NCI-H1417 treated with DMSO at 0.1 percent for 48 hours (cell line): ENCODE results near the gene PPP1R37.
A peak's percentile ranks its signal among the peaks of the same experiment; 100 is the strongest.
"Not testable (repeated sequence)": the region's sequence is repeated elsewhere in the genome, so short reads cannot be mapped to it uniquely, and the experiment has no call there.

Experiments used
- DNase-seq: peaks from one replicate; lab custom pipeline; 2025; lab: John Stamatoyannopoulos, UW

Gene PPP1R37

GRCh38 chr19:45095496-45096413 is 2.8 kb downstream of the PPP1R37 start:
- no peak for DNase-seq

- DNase-seq: no peak
These were observed 3.7 kb downstream of the PPP1R37 start for GRCh38 chr19:45096700-45097099.

DNA sequence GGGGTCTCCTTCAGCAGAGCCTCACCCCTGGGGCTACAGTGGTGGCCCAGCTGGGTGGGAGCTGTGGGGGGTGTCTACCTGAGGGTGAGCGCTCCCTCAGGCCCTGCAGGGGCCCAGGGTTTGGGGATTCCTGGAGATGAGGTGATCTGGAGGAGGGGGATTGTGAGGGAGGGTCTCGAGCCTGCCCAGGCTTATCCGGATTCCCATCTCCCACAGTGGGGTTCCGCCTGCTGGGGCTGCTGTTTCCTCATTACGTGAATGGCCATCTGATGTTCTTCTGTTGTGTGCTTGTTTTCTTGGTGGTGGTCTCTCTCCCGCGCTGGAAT is 4.4 kb downstream of the PPP1R37 start:
- DNase-seq: no peak

GRCh38 chr19:45097776-45098520 is 5.0 kb downstream of the PPP1R37 start:
- DNase-seq: no peak

- no peak for DNase-seq
These were observed 5.8 kb downstream of the PPP1R37 start for GRCh38 chr19:45098521-45099466.

- DNase-seq: no peak
These were observed 6.7 kb downstream of the PPP1R37 start for GRCh38 chr19:45099467-45100191.

- no peak for DNase-seq
These were observed 7.2 kb downstream of the PPP1R37 start for GRCh38 chr19:45100201-45100600.

- no peak for DNase-seq
These were observed 7.9 kb downstream of the PPP1R37 start for GRCh38 chr19:45100846-45101252.

GRCh38 chr19:45101806-45102205 is 8.8 kb downstream of the PPP1R37 start:
- DNase-seq: no peak

- DNase-seq: no peak
These were observed 9.5 kb downstream of the PPP1R37 start for GRCh38 chr19:45102481-45102880.

GRCh38 chr19:45103156-45103507 is 10.2 kb downstream of the PPP1R37 start:
- DNase-seq: no peak

GRCh38 chr19:45103508-45104319 is 10.7 kb downstream of the PPP1R37 start:
- DNase-seq: peak; percentile 34

GRCh38 chr19:45104658-45105349 is 11.8 kb downstream of the PPP1R37 start:
- no peak for DNase-seq

- DNase-seq: not testable (repeated sequence)
These were observed 13.4 kb downstream of the PPP1R37 start for GRCh38 chr19:45106363-45106762.

- DNase-seq: no peak
These were observed 14.7 kb downstream of the PPP1R37 start for GRCh38 chr19:45107621-45108150.

- DNase-seq: no peak
These were observed 17.9 kb downstream of the PPP1R37 start for GRCh38 chr19:45110851-45111266.

- no peak for DNase-seq
These were observed 19.3 kb downstream of the PPP1R37 start for GRCh38 chr19:45112111-45112827.

DNA sequence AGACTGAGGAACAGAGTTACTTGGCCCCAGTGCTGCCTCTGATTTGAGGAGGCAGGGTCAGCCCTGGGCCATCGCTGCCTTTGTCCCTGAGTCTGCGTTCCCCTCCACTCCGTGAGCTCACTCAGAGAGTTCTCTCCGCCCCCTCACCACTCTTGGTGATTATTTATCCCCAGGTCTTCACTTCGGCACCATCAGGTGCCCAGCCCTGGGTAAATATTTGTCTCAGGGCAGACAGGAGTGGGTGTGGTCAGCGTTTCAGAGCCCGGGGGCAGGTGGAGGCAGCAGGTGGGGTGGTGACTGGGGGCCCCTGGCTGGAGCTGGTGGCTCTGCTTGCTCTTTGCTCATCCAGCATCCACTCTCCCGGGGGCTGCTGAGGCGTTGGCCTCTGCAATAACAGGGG is 20.6 kb downstream of the PPP1R37 start:
- peak; percentile 57 for DNase-seq

DNA sequence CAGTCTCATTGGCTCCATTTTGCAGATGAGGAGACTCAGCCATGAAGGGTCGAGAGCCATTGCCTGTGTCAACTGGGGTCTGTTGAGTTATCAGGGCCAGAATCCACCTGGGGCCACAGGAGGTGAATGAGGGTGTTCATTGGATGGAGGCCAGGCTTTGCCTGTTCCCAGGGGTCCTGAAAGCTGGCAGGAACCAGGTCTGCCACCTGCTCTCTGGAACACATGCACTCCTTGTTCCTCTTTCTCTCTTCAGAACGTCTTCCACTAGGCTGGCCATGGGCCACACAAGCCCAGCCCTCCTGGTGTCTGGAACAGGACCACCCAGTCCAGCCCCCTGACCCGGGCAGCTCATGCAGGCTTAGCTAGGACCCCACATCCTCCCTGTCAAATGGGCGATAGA is 21.1 kb downstream of the PPP1R37 start:
- DNase-seq: no peak
